Epithelial cell of proximal tubule (primary cell): ENCODE measurements around the gene UNC13C. TPM values are rescaled to one million over a fixed set of nuclear protein-coding genes. Genes with fewer than 3 reads are reported as not detected.
A peak's percentile ranks its signal among the peaks of the same experiment; 100 is the strongest.

Experiments
- DNase-seq: peaks from one replicate; pipeline ENCODE4 v3.0.0-alpha.2; 2011; ENCODE audit warnings: low read depth
- H3K4me3 ChIP-seq: 2 replicates; pipeline ENCODE4 v1.5.1; 2011; ENCODE audit warnings: low read depth, mild to moderate bottlenecking, low read length
- CTCF ChIP-seq: conservative IDR thresholded peaks from 2 replicates; pipeline ENCODE4 v1.5.1; 2012; ENCODE audit warnings: low read depth, mild to moderate bottlenecking, low read length
- total RNA-seq: library from RNA; depleted of rRNA; stranded (reverse); fragments of >200 nt; gene quantifications from 2 replicates; pipeline ENCODE4 v1.2.3, GENCODE V29; 2015

Gene UNC13C
- total RNA-seq, 1 donor from 2014 or later: 0.06 TPM

- no peak for TF ChIP-seq CTCF
- no peak overlapping the region for H3K4me3 ChIP-seq
- no peak for DNase-seq
Measured at GRCh38 chr15:54506977-54507524, 528.8 kb downstream of the UNC13C start.

- no peak for DNase-seq
- no peak overlapping the region for H3K4me3 ChIP-seq
- TF ChIP-seq CTCF: no peak
Measured at GRCh38 chr15:54514601-54515000, 536.4 kb downstream of the UNC13C start.

- TF ChIP-seq CTCF: no peak
- H3K4me3 ChIP-seq: no peak overlapping the region
- no peak for DNase-seq
Measured at GRCh38 chr15:54515664-54516582, 537.7 kb downstream of the UNC13C start.

GRCh38 chr15:54517366-54517765, 539.1 kb downstream of the UNC13C start:
- TF ChIP-seq CTCF: no peak
- H3K4me3 ChIP-seq: no peak overlapping the region
- no peak for DNase-seq

- no peak for TF ChIP-seq CTCF
- DNase-seq: peak; percentile 90
- H3K4me3 ChIP-seq: peak overlapping the region; percentile 9
Measured at GRCh38 chr15:54518156-54518882, 540.1 kb downstream of the UNC13C start.

GRCh38 chr15:54519577-54519976, 541.3 kb downstream of the UNC13C start:
- no peak for DNase-seq
- H3K4me3 ChIP-seq: no peak overlapping the region
- no peak for TF ChIP-seq CTCF
